SK-N-SH (cell line): ENCODE measurements around the gene TECR.

ENCODE experiments used
- CTCF ChIP-seq: fragments of 200-600 bp; sonication (generic); IDR thresholded peaks from 2 replicates; pipeline ENCODE4 v1.6.1; 2017; ENCODE audit warnings: antibody characterized with exemption, mild to moderate bottlenecking, moderate library complexity
- ELF1 ChIP-seq: IDR thresholded peaks from 2 replicates; pipeline ENCODE4 v1.4.0; 2012
- EP300 ChIP-seq, 2 experiments: IDR thresholded peaks; 2 replicates each; pipeline versions ENCODE4 v1.4.0 to v1.6.1; 2012; ENCODE audit warnings: borderline replicate concordance in 1 of 2, low read depth in 1 of 2, low read length in 1 of 2
- FOXJ3 ChIP-seq: sonication (generic); formaldehyde crosslinking; IDR thresholded peaks from 2 replicates; pipeline ENCODE4 v1.5.1; 2020; ENCODE audit warnings: mild to moderate bottlenecking, missing genetic modification reagents
- GATA2 ChIP-seq: sonication (generic); formaldehyde crosslinking; IDR thresholded peaks from 2 replicates; pipeline ENCODE4 v1.5.0; 2020; ENCODE audit warnings: mild to moderate bottlenecking, missing genetic modification reagents
- JUND ChIP-seq: IDR thresholded peaks from 2 replicates; pipeline ENCODE4 v1.4.0; 2012
- REST ChIP-seq: IDR thresholded peaks from 2 replicates; pipeline ENCODE4 v1.6.1; 2012; ENCODE audit warnings: mild to moderate bottlenecking, low read depth, low read length, moderate library complexity
- SMC3 ChIP-seq: IDR thresholded peaks from 2 replicates; pipeline ENCODE4 v1.6.1; 2012; ENCODE audit warnings: low read depth, low read length, improper control_type of control experiment
- TAF1 ChIP-seq: IDR thresholded peaks from 2 replicates; pipeline ENCODE4 v1.6.1; 2012; ENCODE audit warnings: low read depth, mild to moderate bottlenecking, low read length, moderate library complexity, borderline replicate concordance
- USF1 ChIP-seq: IDR thresholded peaks from 2 replicates; pipeline ENCODE4 v1.4.0; 2012; ENCODE audit warnings: low read depth, borderline replicate concordance
- USF2 ChIP-seq: fragments of 150-350 bp; IDR thresholded peaks from 2 replicates; pipeline ENCODE4 v1.6.1; 2017; ENCODE audit warnings: antibody characterized with exemption, low read length, low read depth, borderline replicate concordance
- YY1 ChIP-seq: IDR thresholded peaks from 2 replicates; pipeline ENCODE4 v1.4.0; 2012; ENCODE audit warnings: low read depth, mild to moderate bottlenecking
- ZBTB33 ChIP-seq: IDR thresholded peaks from 2 replicates; pipeline ENCODE4 v1.4.0; 2012; ENCODE audit warnings: low read depth, borderline replicate concordance

- no peak for TF ChIP-seq CTCF
- TF ChIP-seq EP300 (IDR thresholded peaks at IDR 0.05; ENCODE audit: borderline replicate concordance in 1 of 2, low read depth in 1 of 2, low read length in 1 of 2) = no peak
- no peak for TF ChIP-seq REST
- TF ChIP-seq SMC3 = no peak
- TF ChIP-seq TAF1 = no peak
- no peak for TF ChIP-seq USF1
- no peak for TF ChIP-seq ZBTB33
- no peak for TF ChIP-seq USF2
- TF ChIP-seq FOXJ3 (CRISPR knock-in tag) = no peak
- no peak for TF ChIP-seq GATA2 (CRISPR knock-in tag)
- no peak for TF ChIP-seq YY1
- TF ChIP-seq JUND = no peak
- no peak for TF ChIP-seq ELF1
Measured at GRCh38 chr19:14560776-14561108, 31.3 kb downstream of the TECR start.
